Measurements from ENCODE around the gene DHRSX. TPM values are rescaled to one million over a fixed set of nuclear protein-coding genes. Genes with fewer than 3 reads are reported as not detected.

The DHRSX gene
- total and polyA plus RNA-seq, 2 experiments from 2014 or later = 15.2 to 30.2 TPM

DNA sequence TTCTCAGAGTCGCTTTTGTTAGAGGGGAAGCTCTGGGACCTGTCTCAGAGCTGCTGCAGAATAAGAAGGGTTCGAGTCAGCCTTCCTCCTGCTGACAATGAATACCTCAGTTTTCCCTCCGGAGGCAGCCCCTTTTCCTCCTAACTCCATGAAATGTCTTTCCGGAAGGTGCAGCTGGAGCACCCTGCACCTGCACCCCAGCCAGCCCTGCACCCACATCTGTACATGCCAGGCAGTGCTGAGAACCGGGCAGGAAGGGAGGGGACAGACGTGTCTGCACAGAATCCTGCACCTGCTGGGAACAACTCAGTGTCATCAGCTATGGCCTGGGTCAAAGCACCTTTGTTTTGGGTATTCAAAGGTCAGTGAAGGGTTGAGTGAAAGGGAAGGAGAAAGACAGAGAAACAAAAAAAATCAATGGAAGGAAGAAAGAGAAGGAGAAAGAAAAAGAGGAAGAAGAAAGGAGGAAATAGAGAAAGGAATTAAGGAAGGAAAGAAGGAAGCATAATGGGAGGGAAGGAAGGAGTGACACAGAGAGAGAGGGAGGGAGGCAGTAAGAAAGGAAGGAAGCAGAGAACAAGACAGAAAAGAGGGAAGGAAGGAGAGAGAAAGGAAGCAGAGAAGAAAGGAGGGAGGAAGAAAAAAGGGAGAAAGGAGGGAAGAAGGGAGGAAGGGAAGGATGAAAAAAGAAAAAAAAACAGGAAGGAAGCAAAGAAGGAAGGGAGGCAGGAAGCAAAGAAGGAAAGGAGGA lies 273.7 kb downstream of the DHRSX start:
- no peaks in the 10 kb centered on the region for H3K27me3 ChIP-seq (replicated peaks; ENCODE audit: insufficient read depth)
- no peak overlapping the region for H3K4me2 ChIP-seq (ENCODE audit: unreplicated experiment)
- no peaks in the 10 kb centered on the region for H3F3A ChIP-seq (ENCODE audit: insufficient read depth)
- no peaks in the 10 kb centered on the region for H3K9me2 ChIP-seq (ENCODE audit: insufficient read depth)
- H3K4me3 ChIP-seq = no peak overlapping the region
- DNase-seq = no peak
- TF ChIP-seq EZH2 (IDR thresholded peaks at IDR 0.05; ENCODE audit: insufficient read depth, poor library complexity, severe bottlenecking) = no peak
- no peak for TF ChIP-seq EZH2phosphoT487 (IDR thresholded peaks at IDR 0.05; ENCODE audit: insufficient read depth, low read depth)
- H3K36me3 ChIP-seq (ENCODE audit: low read depth) = no peaks in the 10 kb centered on the region
- H3K79me2 ChIP-seq (ENCODE audit: insufficient read depth) = no peaks in the 10 kb centered on the region
- WGBS, 2 experiments (ENCODE audit: low coverage in 1 of 2, low lambda C conversion rate in 2 of 2, missing lambda C conversion rate in 2 of 2) = 70 to 73% methylated on average over 6 of the region's 6 CpGs
- in situ Hi-C loops (cut with MboI) = no loop called here
- no peaks in the 10 kb centered on the region for H3K9me3 ChIP-seq (ENCODE audit: low read depth)
- H4K20me1 ChIP-seq (ENCODE audit: insufficient read depth) = no peaks in the 10 kb centered on the region
- no peak overlapping the region for H2AFZ ChIP-seq
- H3K27ac ChIP-seq = no peak overlapping the region
- no peak overlapping the region for H3K9ac ChIP-seq
- H3K4me1 ChIP-seq (ENCODE audit: insufficient read depth) = no peaks in the 10 kb centered on the region

DNA sequence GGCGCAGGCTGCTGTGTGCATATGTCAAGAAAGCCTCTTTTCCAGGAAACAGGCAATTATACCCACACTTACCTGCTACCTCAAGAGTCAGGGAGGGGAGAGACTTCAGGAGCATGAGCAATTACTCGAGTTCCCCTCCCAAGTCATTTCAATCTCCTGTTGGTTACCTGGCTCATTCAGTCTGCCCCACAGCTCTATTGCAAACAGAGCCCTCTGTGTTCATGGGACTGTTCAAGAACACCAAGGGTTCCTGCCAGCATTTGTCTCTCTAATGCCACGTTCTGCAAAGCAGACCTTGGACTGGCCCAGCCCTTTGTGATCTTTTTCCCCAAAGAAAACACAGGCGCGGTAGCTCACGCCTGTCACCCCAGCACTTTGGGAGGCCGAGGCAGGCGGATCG lies 274.6 kb downstream of the DHRSX start:
- Histone ChIP-seq H3K27ac (no peak overlapping the region), H3K4me3 (no peak overlapping the region), H3K9me2 (ENCODE audit: insufficient read depth) (no peaks in the 10 kb centered on the region), H3K79me2 (ENCODE audit: insufficient read depth) (no peaks in the 10 kb centered on the region), H3K27me3 (replicated peaks; ENCODE audit: insufficient read depth) (no peaks in the 10 kb centered on the region), H2AFZ (no peak overlapping the region), H3K4me1 (ENCODE audit: insufficient read depth) (no peaks in the 10 kb centered on the region), H3K9me3 (ENCODE audit: low read depth) (no peaks in the 10 kb centered on the region), H3F3A (ENCODE audit: insufficient read depth) (no peaks in the 10 kb centered on the region), H4K20me1 (ENCODE audit: insufficient read depth) (no peaks in the 10 kb centered on the region), H3K36me3 (ENCODE audit: low read depth) (no peaks in the 10 kb centered on the region), H3K4me2 (ENCODE audit: unreplicated experiment) (no peak overlapping the region), H3K9ac (no peak overlapping the region)
- no peak for DNase-seq
- in situ Hi-C loops (cut with MboI) = no loop called here
- WGBS, 2 experiments (ENCODE audit: low coverage in 1 of 2, low lambda C conversion rate in 2 of 2, missing lambda C conversion rate in 2 of 2) = 85 to 90% methylated on average over 8 to 9 of the region's 9 CpGs
- no peak for TF ChIP-seq EZH2phosphoT487 (IDR thresholded peaks at IDR 0.05; ENCODE audit: insufficient read depth, low read depth)
- no peak for TF ChIP-seq EZH2 (IDR thresholded peaks at IDR 0.05; ENCODE audit: insufficient read depth, poor library complexity, severe bottlenecking)

DNA sequence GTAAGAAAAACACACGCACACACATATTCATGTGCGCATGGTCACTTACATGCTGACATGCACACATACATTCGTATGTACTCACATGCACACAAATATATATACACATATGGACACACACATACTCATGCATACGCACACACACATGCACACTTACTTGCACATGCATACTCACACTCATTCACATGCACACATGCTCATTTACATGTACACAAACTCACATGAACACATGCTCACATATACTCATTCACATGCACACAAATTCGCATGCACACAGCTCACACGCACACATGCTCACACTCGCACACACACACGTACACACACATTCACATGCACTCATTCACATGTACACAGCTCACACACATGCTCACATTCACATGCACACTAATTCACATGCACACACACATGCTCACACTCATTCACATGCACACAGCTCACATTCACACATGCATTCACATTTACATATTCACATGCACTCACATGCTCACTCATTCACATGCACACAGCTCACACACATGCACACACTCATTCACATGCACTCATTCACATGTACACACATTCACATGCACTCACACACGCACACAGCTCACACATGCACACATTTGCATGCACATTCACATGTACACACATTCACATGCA lies 276.1 kb downstream of the DHRSX start:
- H3K9ac ChIP-seq = no peak overlapping the region
- 95 to 97% methylated on average over 9 of the region's 9 CpGs for WGBS, 2 experiments (ENCODE audit: low coverage in 1 of 2, low lambda C conversion rate in 2 of 2, missing lambda C conversion rate in 2 of 2)
- H2AFZ ChIP-seq = no peak overlapping the region
- H3K4me3 ChIP-seq = no peak overlapping the region
- H3K79me2 ChIP-seq (ENCODE audit: insufficient read depth) = no peaks in the 10 kb centered on the region
- H3F3A ChIP-seq (ENCODE audit: insufficient read depth) = no peaks in the 10 kb centered on the region
- H3K4me2 ChIP-seq (ENCODE audit: unreplicated experiment) = no peak overlapping the region
- no peak for TF ChIP-seq EZH2phosphoT487 (IDR thresholded peaks at IDR 0.05; ENCODE audit: insufficient read depth, low read depth)
- no peak for TF ChIP-seq EZH2 (IDR thresholded peaks at IDR 0.05; ENCODE audit: insufficient read depth, poor library complexity, severe bottlenecking)
- no peak for DNase-seq
- no peaks in the 10 kb centered on the region for H3K9me2 ChIP-seq (ENCODE audit: insufficient read depth)
- H3K27ac ChIP-seq = no peak overlapping the region
- H3K27me3 ChIP-seq (replicated peaks; ENCODE audit: insufficient read depth) = no peaks in the 10 kb centered on the region
- no peaks in the 10 kb centered on the region for H3K4me1 ChIP-seq (ENCODE audit: insufficient read depth)
- no peaks in the 10 kb centered on the region for H4K20me1 ChIP-seq (ENCODE audit: insufficient read depth)
- no peaks in the 10 kb centered on the region for H3K9me3 ChIP-seq (ENCODE audit: low read depth)
- H3K36me3 ChIP-seq (ENCODE audit: low read depth) = peaks cover 2% of the 10 kb centered on the region; the same call in 1 of the 2 replicates
- in situ Hi-C loops (cut with MboI) = no loop called here

DNA sequence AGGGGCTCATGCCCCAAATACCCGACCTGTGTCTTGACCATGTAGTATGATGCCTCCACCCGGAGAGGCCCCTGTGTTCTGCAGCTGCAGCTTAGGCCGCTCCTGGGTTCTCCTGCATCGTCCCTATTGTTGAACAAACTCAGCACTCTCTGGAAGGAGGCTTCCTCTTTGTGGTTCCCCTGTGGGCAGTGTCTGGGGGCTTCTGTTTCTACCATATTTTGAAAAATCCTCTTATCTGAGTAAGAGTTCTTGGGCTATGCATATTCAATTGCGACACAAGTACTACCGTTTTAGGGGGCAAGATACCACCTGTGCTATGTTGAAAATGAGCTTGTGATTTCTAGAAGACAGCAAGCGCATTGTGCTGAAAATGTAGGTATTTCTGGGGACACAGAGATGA lies 276.6 kb downstream of the DHRSX start:
- 85 to 86% methylated on average over 7 of the region's 7 CpGs for WGBS, 2 experiments (ENCODE audit: low coverage in 1 of 2, low lambda C conversion rate in 2 of 2, missing lambda C conversion rate in 2 of 2)
- in situ Hi-C loops (cut with MboI) = no loop called here
- Histone ChIP-seq H3K4me1 (ENCODE audit: insufficient read depth) (no peaks in the 10 kb centered on the region), H3K27ac (no peak overlapping the region), H2AFZ (no peak overlapping the region), H3K4me2 (ENCODE audit: unreplicated experiment) (no peak overlapping the region), H3K9me3 (ENCODE audit: low read depth) (no peaks in the 10 kb centered on the region), H3K4me3 (no peak overlapping the region), H3K79me2 (ENCODE audit: insufficient read depth) (no peaks in the 10 kb centered on the region), H3K27me3 (replicated peaks; ENCODE audit: insufficient read depth) (no peaks in the 10 kb centered on the region), H4K20me1 (ENCODE audit: insufficient read depth) (no peaks in the 10 kb centered on the region), H3K36me3 (ENCODE audit: low read depth) (peaks cover 2% of the 10 kb centered on the region; the same call in 1 of the 2 replicates), H3K9me2 (ENCODE audit: insufficient read depth) (no peaks in the 10 kb centered on the region), H3K9ac (no peak overlapping the region), H3F3A (ENCODE audit: insufficient read depth) (no peaks in the 10 kb centered on the region)
- TF ChIP-seq EZH2phosphoT487 (IDR thresholded peaks at IDR 0.05; ENCODE audit: insufficient read depth, low read depth) (no peak), EZH2 (IDR thresholded peaks at IDR 0.05; ENCODE audit: insufficient read depth, poor library complexity, severe bottlenecking) (no peak)
- no peak for DNase-seq

Data from GM23248 (cell line).